Nephron (organoid): Measurements from ENCODE around the gene GALNT12.

Source experiments
- H3K27ac Mint-ChIP-seq, 3 experiments: 2 replicates each; pipeline ENCODE4 v1.8.0; 2020; ENCODE audit warnings: mixed read lengths in 3 of 3, mild to moderate bottlenecking in 2 of 3, moderate library complexity in 1 of 3
- H3K27me3 Mint-ChIP-seq: 2 replicates; pipeline ENCODE4 v1.8.0; 2021; ENCODE audit warnings: low read depth, mild to moderate bottlenecking, moderate library complexity, mixed read lengths
- H3K36me3 Mint-ChIP-seq: 2 replicates; pipeline ENCODE4 v1.8.0; 2020; ENCODE audit warnings: low read depth, mixed read lengths
- H3K4me1 Mint-ChIP-seq: 2 replicates; pipeline ENCODE4 v1.8.0; 2020; ENCODE audit warnings: mixed read lengths
- H3K4me3 Mint-ChIP-seq, 3 experiments: 2 replicates each; pipeline ENCODE4 v1.8.0; 2020; ENCODE audit warnings: mild to moderate bottlenecking in 3 of 3, mixed read lengths in 3 of 3, moderate library complexity in 2 of 3
- H3K9me3 Mint-ChIP-seq: 2 replicates; pipeline ENCODE4 v1.8.0; 2020; ENCODE audit warnings: mixed read lengths
- TF ChIP-seq, protein P1 (sequence below), 3 experiments: fragments of 200-600 bp; sonication (generic); IDR thresholded peaks; one replicate each; pipeline ENCODE4 v1.5.0; 2021; ENCODE audit warnings: antibody characterized with exemption in 3 of 3; ENCODE audit not compliant: unreplicated experiment in 3 of 3

The GALNT12 gene

DNA sequence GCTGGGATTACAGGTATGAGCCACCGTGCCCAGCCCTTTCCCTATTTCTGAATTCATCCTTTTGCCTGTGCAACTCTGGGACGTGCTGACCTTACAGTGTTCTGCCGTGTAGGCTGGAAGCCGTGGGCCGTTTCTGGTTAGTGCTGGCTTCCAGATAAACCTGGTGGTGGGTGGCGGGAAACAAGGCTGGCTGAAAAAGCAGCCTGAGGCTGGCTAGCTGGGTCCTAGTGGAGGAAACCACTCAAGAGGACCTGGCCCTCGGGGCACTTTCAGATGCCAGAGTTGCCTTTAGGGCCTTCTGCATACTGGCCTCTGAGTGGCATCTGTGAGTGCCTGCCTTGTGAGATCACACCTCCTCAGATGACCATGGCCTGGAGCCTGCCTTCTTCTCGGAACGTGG, 26.9 kb downstream of the GALNT12 start:
- H3K27ac Mint-ChIP-seq: no peak overlapping the region
- H3K36me3 Mint-ChIP-seq: no peaks in the 10 kb centered on the region
- H3K4me3 Mint-ChIP-seq: no peak overlapping the region
- TF ChIP-seq, protein P1, sequence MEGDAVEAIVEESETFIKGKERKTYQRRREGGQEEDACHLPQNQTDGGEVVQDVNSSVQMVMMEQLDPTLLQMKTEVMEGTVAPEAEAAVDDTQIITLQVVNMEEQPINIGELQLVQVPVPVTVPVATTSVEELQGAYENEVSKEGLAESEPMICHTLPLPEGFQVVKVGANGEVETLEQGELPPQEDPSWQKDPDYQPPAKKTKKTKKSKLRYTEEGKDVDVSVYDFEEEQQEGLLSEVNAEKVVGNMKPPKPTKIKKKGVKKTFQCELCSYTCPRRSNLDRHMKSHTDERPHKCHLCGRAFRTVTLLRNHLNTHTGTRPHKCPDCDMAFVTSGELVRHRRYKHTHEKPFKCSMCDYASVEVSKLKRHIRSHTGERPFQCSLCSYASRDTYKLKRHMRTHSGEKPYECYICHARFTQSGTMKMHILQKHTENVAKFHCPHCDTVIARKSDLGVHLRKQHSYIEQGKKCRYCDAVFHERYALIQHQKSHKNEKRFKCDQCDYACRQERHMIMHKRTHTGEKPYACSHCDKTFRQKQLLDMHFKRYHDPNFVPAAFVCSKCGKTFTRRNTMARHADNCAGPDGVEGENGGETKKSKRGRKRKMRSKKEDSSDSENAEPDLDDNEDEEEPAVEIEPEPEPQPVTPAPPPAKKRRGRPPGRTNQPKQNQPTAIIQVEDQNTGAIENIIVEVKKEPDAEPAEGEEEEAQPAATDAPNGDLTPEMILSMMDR (IDR thresholded peaks at IDR 0.05; ENCODE audit: unreplicated experiment in 3 of 3): no peak
- no peaks in the 10 kb centered on the region for H3K9me3 Mint-ChIP-seq
- H3K27me3 Mint-ChIP-seq: peaks cover 5% of the 10 kb centered on the region
- no peaks in the 10 kb centered on the region for H3K4me1 Mint-ChIP-seq

DNA sequence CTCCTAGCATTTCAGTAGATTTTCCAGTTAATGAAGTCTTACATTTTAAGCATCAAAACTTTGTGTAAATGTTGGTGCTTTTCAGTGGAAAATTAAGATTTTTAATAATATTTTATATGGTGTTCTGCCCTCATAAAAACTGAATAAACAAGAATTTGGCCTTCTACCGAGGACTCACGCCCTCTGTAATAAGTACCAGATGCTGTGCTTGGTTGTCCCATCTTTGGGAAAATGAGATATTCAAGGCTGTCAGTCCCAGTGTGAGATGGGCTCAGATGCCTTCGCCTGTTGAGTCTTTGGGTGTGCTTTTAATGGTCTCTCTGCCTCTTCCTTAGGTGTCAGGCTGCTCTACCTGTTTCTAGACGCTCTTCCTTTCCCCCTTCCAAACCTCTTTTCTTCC, 28.7 kb downstream of the GALNT12 start:
- no peaks in the 10 kb centered on the region for H3K4me1 Mint-ChIP-seq
- TF ChIP-seq, protein P1 (IDR thresholded peaks at IDR 0.05; ENCODE audit: unreplicated experiment in 3 of 3): no peak
- no peak overlapping the region for H3K27ac Mint-ChIP-seq
- H3K4me3 Mint-ChIP-seq: no peak overlapping the region
- no peaks in the 10 kb centered on the region for H3K36me3 Mint-ChIP-seq
- H3K27me3 Mint-ChIP-seq: peaks cover 5% of the 10 kb centered on the region
- no peaks in the 10 kb centered on the region for H3K9me3 Mint-ChIP-seq

DNA sequence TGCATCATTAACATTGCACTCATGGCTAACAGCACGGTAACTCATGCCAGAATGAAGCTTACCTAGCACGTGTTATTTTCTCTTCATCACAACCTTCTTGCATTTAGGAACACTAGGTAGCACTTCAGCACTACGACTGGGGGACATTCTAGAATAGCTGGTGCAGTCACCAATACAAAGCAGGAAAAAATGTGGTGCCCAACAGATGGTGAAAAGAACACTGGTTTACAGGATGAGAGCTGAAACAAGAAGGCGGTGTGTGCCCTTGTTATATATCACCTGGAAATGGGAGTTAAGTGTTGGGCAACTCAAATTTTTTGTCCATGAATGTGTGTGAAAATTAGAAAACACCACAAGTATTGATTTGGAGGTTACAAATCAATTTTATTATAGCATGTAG, 30.0 kb downstream of the GALNT12 start:
- Mint-ChIP-seq H3K4me1 (no peaks in the 10 kb centered on the region), H3K4me3 (no peak overlapping the region), H3K27ac (no peak overlapping the region), H3K36me3 (no peaks in the 10 kb centered on the region), H3K27me3 (no peaks in the 10 kb centered on the region), H3K9me3 (no peaks in the 10 kb centered on the region)
- TF ChIP-seq, protein P1 (IDR thresholded peaks at IDR 0.05; ENCODE audit: unreplicated experiment in 3 of 3): no peak

- no peaks in the 10 kb centered on the region for H3K4me1 Mint-ChIP-seq
Observed at GRCh38 chr9:98838155-98838867, 30.8 kb downstream of the GALNT12 start.

DNA sequence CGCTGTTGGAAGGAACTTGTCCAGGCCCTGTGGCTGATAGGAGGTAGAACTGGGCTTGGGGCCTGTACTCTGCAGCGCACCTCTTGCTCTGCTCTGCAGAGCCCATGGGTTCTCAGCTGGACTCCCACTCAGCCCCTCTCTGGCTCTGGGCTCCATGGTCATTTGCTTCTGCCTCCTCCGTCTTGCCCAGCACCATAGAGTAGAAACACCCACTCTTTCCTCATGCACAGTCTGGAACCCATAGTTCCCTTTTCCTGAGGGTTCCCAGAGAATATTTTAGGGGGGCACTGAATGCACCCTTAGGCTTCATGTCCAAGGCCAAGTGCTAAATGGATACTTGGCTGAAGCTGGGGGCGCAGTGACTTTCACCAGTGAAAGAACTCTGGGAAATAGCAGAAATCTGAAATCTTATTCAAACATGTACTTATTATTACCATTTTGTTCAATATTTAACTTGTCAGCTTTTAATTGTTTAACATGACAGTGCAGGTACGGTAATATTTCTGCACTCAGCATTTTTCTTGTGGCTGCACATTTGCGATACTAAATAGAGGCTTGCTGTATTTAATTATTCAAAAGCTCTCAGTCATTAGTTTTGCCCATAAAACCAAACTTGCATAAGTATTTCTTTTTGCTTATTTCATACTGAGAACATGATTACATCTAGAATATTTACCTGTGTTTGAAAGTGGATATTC, 31.5 kb downstream of the GALNT12 start:
- H3K4me3 Mint-ChIP-seq: no peak overlapping the region
- TF ChIP-seq, protein P1 (IDR thresholded peaks at IDR 0.05; ENCODE audit: unreplicated experiment in 3 of 3): no peak
- no peak overlapping the region for H3K27ac Mint-ChIP-seq
- H3K36me3 Mint-ChIP-seq: no peaks in the 10 kb centered on the region
- H3K27me3 Mint-ChIP-seq: no peaks in the 10 kb centered on the region
- no peaks in the 10 kb centered on the region for H3K9me3 Mint-ChIP-seq
- no peaks in the 10 kb centered on the region for H3K4me1 Mint-ChIP-seq

More at GRCh38 chr9:98838155-98838867, 30.8 kb downstream of the GALNT12 start:
- H3K4me3 Mint-ChIP-seq: no peak overlapping the region
- H3K9me3 Mint-ChIP-seq: no peaks in the 10 kb centered on the region
- no peak overlapping the region for H3K27ac Mint-ChIP-seq
- H3K36me3 Mint-ChIP-seq: no peaks in the 10 kb centered on the region
- TF ChIP-seq, protein P1 (IDR thresholded peaks at IDR 0.05; ENCODE audit: unreplicated experiment in 3 of 3): no peak
- H3K27me3 Mint-ChIP-seq: no peaks in the 10 kb centered on the region
